GM23338 (cell line): ENCODE data around the gene MOB2. TPM values are rescaled to one million over a fixed set of nuclear protein-coding genes. Genes with fewer than 3 reads are reported as not detected.

Experiments
- ATAC-seq: fragments of 200-7000 bp; cut with Tn5 transposase; 3 replicates; pipeline ENCODE4 v1.9.1; 2020
- DNase-seq: peaks from one replicate; pipeline ENCODE4 v3.0.0-alpha.2; 2015; ENCODE audit warnings: low spot score
- H2AFZ ChIP-seq: fragments of 200-600 bp; sonication (generic); 2 replicates; pipeline ENCODE4 v1.8.0; 2016; ENCODE audit warnings: antibody characterized with exemption, mild to moderate bottlenecking, moderate library complexity
- H3F3A ChIP-seq: fragments of 200-600 bp; sonication (generic); replicated peaks from 2 replicates; pipeline ENCODE4 v1.8.0; 2017; ENCODE audit warnings: antibody characterized with exemption, mixed run types, low read depth
- H3K27ac ChIP-seq: fragments of 200-600 bp; sonication (generic); 2 replicates; pipeline ENCODE4 v1.6.1; 2016; ENCODE audit warnings: low read depth
- H3K27me3 ChIP-seq: fragments of 200-600 bp; sonication (generic); 2 replicates; pipeline ENCODE4 v1.8.0; 2016; ENCODE audit warnings: mild to moderate bottlenecking, mixed run types, moderate library complexity; ENCODE audit not compliant: insufficient read depth
- H3K36me3 ChIP-seq: fragments of 200-600 bp; sonication (generic); 2 replicates; pipeline ENCODE4 v1.8.0; 2016; ENCODE audit warnings: mild to moderate bottlenecking; ENCODE audit not compliant: insufficient read depth
- H3K4me1 ChIP-seq: fragments of 200-600 bp; sonication (generic); 2 replicates; pipeline ENCODE4 v1.8.0; 2016; ENCODE audit warnings: mild to moderate bottlenecking, moderate library complexity; ENCODE audit not compliant: insufficient read depth
- H3K4me2 ChIP-seq: fragments of 200-600 bp; sonication (generic); 2 replicates; pipeline ENCODE4 v1.7.1; 2017; ENCODE audit warnings: mixed run types
- H3K4me3 ChIP-seq: fragments of 200-600 bp; sonication (generic); 2 replicates; pipeline ENCODE4 v1.6.1; 2016; ENCODE audit warnings: mixed run types
- H3K79me2 ChIP-seq: fragments of 200-600 bp; sonication (generic); replicated peaks from 2 replicates; pipeline ENCODE4 v1.8.0; 2017; ENCODE audit warnings: mild to moderate bottlenecking; ENCODE audit not compliant: insufficient read depth
- H3K9me2 ChIP-seq: fragments of 200-600 bp; sonication (generic); 2 replicates; pipeline ENCODE4 v1.8.0; 2017; ENCODE audit not compliant: insufficient read depth
- H4K20me1 ChIP-seq: fragments of 200-600 bp; sonication (generic); replicated peaks from 2 replicates; pipeline ENCODE4 v1.8.0; 2017; ENCODE audit warnings: mild to moderate bottlenecking; ENCODE audit not compliant: insufficient read depth
- H3K27ac Mint-ChIP-seq: 2 replicates; pipeline ENCODE4 v1.8.0; 2020; ENCODE audit warnings: inconsistent platforms, mild to moderate bottlenecking, moderate library complexity, mixed read lengths
- H3K27me3 Mint-ChIP-seq: 3 replicates; pipeline ENCODE4 v1.8.0; 2022; ENCODE audit warnings: low read depth, mild to moderate bottlenecking, moderate library complexity, mixed read lengths, inconsistent platforms; ENCODE audit not compliant: insufficient read depth, poor library complexity
- H3K36me3 Mint-ChIP-seq: 3 replicates; pipeline ENCODE4 v1.8.0; 2021; ENCODE audit warnings: low read depth, mild to moderate bottlenecking, inconsistent platforms, moderate library complexity, mixed read lengths
- H3K4me1 Mint-ChIP-seq: 3 replicates; pipeline ENCODE4 v1.8.0; 2020; ENCODE audit warnings: mild to moderate bottlenecking, inconsistent platforms, mixed read lengths
- H3K4me3 Mint-ChIP-seq: 3 replicates; pipeline ENCODE4 v1.8.0; 2021; ENCODE audit warnings: moderate library complexity, mild to moderate bottlenecking, inconsistent platforms, mixed read lengths
- H3K9me3 Mint-ChIP-seq: 3 replicates; pipeline ENCODE4 v1.8.0; 2020; ENCODE audit warnings: moderate library complexity, mild to moderate bottlenecking, inconsistent platforms, mixed read lengths
- EZH2phosphoT487 ChIP-seq: fragments of 200-600 bp; sonication (generic); IDR thresholded peaks from one replicate; pipeline ENCODE4 v1.8.1; 2018; ENCODE audit warnings: antibody characterized with exemption; ENCODE audit not compliant: unreplicated experiment
- JUNB ChIP-seq: IDR thresholded peaks from one replicate; pipeline ENCODE4 v1.6.1; 2016; ENCODE audit warnings: antibody characterized with exemption; ENCODE audit not compliant: unreplicated experiment
- NANOG ChIP-seq: IDR thresholded peaks from 2 replicates; pipeline ENCODE4 v1.6.1; 2016; ENCODE audit warnings: antibody characterized with exemption, borderline replicate concordance
- ZNF331 ChIP-seq: fragments of 250-450 bp; sonication (Bioruptor Pico); IDR thresholded peaks from 2 replicates; pipeline ENCODE4 v1.5.0; 2020; ENCODE audit warnings: low read depth, mild to moderate bottlenecking, moderate library complexity
- polyA plus RNA-seq: library from polyadenylated mRNA; unstranded; fragments of >200 nt; fragmentation: Nextera tagmentation; extraction: Ambion mirVana; gene quantifications from 2 replicates; pipeline ENCODE4 v1.2.1, GENCODE V29; 2016
- total RNA-seq: library from RNA; depleted of rRNA; stranded (reverse); fragments of >200 nt; shearing (Covaris generic); gene quantifications from 2 replicates; pipeline ENCODE4 v1.2.3, GENCODE V29; 2014
- TF ChIP-seq, protein P1 (sequence below): fragments of 250-450 bp; sonication (Bioruptor Pico); IDR thresholded peaks from 2 replicates; pipeline ENCODE4 v1.5.0; 2020; ENCODE audit warnings: mild to moderate bottlenecking, moderate library complexity
- TF ChIP-seq, protein P2 (sequence below), 2 experiments: fragments of 200-600 bp in 1 of 2; sonication (generic) in 1 of 2; conservative IDR thresholded peaks; 2 replicates each; pipeline versions ENCODE4 v1.5.1 to v1.6.1; 2016 to 2017; ENCODE audit warnings: antibody characterized with exemption in 2 of 2, low read depth in 2 of 2, mild to moderate bottlenecking in 2 of 2, moderate library complexity in 1 of 2

The MOB2 gene
- total and polyA plus RNA-seq, 2 experiments from 2014 or later, result 10.1 to 19.7 TPM

GRCh38 chr11:1468473-1469066 lies 18.0 kb downstream of the MOB2 start:
- Histone ChIP-seq H3K4me1 (no peaks in the 10 kb centered on the region), H3K4me2 (no peak overlapping the region), H3K27ac (no peak overlapping the region), H3K36me3 (no peaks in the 10 kb centered on the region), H3K4me3 (no peak overlapping the region), H3K79me2 (no peaks in the 10 kb centered on the region), H4K20me1 (no peaks in the 10 kb centered on the region), H3F3A (no peaks in the 10 kb centered on the region), H3K27me3 (no peaks in the 10 kb centered on the region), H3K9me2 (no peaks in the 10 kb centered on the region), H2AFZ (no peak overlapping the region)
- Mint-ChIP-seq H3K9me3 (no peaks in the 10 kb centered on the region), H3K4me1 (no peaks in the 10 kb centered on the region; the same call in 2 of the 3 replicates), H3K27me3 (peaks cover 5% of the 10 kb centered on the region), H3K36me3 (no peaks in the 10 kb centered on the region), H3K27ac (no peak overlapping the region), H3K4me3 (no peak overlapping the region)
- TF ChIP-seq, protein P1, sequence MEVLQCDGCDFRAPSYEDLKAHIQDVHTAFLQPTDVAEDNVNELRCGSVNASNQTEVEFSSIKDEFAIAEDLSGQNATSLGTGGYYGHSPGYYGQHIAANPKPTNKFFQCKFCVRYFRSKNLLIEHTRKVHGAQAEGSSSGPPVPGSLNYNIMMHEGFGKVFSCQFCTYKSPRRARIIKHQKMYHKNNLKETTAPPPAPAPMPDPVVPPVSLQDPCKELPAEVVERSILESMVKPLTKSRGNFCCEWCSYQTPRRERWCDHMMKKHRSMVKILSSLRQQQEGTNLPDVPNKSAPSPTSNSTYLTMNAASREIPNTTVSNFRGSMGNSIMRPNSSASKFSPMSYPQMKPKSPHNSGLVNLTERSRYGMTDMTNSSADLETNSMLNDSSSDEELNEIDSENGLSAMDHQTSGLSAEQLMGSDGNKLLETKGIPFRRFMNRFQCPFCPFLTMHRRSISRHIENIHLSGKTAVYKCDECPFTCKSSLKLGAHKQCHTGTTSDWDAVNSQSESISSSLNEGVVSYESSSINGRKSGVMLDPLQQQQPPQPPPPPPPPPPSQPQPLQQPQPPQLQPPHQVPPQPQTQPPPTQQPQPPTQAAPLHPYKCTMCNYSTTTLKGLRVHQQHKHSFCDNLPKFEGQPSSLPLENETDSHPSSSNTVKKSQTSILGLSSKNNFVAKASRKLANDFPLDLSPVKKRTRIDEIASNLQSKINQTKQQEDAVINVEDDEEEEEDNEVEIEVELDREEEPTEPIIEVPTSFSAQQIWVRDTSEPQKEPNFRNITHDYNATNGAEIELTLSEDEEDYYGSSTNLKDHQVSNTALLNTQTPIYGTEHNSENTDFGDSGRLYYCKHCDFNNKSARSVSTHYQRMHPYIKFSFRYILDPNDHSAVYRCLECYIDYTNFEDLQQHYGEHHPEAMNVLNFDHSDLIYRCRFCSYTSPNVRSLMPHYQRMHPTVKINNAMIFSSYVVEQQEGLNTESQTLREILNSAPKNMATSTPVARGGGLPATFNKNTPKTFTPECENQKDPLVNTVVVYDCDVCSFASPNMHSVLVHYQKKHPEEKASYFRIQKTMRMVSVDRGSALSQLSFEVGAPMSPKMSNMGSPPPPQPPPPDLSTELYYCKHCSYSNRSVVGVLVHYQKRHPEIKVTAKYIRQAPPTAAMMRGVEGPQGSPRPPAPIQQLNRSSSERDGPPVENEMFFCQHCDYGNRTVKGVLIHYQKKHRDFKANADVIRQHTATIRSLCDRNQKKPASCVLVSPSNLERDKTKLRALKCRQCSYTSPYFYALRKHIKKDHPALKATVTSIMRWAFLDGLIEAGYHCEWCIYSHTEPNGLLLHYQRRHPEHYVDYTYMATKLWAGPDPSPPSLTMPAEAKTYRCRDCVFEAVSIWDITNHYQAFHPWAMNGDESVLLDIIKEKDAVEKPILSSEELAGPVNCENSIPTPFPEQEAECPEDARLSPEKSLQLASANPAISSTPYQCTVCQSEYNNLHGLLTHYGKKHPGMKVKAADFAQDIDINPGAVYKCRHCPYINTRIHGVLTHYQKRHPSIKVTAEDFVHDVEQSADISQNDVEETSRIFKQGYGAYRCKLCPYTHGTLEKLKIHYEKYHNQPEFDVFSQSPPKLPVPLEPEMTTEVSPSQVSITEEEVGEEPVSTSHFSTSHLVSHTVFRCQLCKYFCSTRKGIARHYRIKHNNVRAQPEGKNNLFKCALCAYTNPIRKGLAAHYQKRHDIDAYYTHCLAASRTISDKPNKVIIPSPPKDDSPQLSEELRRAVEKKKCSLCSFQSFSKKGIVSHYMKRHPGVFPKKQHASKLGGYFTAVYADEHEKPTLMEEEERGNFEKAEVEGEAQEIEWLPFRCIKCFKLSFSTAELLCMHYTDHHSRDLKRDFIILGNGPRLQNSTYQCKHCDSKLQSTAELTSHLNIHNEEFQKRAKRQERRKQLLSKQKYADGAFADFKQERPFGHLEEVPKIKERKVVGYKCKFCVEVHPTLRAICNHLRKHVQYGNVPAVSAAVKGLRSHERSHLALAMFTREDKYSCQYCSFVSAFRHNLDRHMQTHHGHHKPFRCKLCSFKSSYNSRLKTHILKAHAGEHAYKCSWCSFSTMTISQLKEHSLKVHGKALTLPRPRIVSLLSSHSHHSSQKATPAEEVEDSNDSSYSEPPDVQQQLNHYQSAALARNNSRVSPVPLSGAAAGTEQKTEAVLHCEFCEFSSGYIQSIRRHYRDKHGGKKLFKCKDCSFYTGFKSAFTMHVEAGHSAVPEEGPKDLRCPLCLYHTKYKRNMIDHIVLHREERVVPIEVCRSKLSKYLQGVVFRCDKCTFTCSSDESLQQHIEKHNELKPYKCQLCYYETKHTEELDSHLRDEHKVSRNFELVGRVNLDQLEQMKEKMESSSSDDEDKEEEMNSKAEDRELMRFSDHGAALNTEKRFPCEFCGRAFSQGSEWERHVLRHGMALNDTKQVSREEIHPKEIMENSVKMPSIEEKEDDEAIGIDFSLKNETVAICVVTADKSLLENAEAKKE (CRISPR knock-in tag), result no peak
- TF ChIP-seq ZNF331 (CRISPR knock-in tag) (no peak), JUNB (no peak), NANOG (no peak), EZH2phosphoT487 (no peak)
- TF ChIP-seq, protein P2, sequence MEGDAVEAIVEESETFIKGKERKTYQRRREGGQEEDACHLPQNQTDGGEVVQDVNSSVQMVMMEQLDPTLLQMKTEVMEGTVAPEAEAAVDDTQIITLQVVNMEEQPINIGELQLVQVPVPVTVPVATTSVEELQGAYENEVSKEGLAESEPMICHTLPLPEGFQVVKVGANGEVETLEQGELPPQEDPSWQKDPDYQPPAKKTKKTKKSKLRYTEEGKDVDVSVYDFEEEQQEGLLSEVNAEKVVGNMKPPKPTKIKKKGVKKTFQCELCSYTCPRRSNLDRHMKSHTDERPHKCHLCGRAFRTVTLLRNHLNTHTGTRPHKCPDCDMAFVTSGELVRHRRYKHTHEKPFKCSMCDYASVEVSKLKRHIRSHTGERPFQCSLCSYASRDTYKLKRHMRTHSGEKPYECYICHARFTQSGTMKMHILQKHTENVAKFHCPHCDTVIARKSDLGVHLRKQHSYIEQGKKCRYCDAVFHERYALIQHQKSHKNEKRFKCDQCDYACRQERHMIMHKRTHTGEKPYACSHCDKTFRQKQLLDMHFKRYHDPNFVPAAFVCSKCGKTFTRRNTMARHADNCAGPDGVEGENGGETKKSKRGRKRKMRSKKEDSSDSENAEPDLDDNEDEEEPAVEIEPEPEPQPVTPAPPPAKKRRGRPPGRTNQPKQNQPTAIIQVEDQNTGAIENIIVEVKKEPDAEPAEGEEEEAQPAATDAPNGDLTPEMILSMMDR (conservative IDR thresholded peaks at IDR 0.05; ENCODE audit: low read depth in 2 of 2), result no peak
- ATAC-seq (no peak), DNase-seq (no peak)
